GM18505 (cell line): ENCODE results near the gene TRAF3.

Experiments
- ATAC-seq: cut with Tn5 transposase; IDR thresholded peaks from one replicate; pipeline ENCODE4 v1.9.1; 2021; ENCODE audit not compliant: unreplicated experiment
- POLR2A ChIP-seq: IDR thresholded peaks from 4 replicates; pipeline ENCODE4 v1.6.1; 2011; ENCODE audit warnings: borderline replicate concordance; ENCODE audit not compliant: insufficient read depth, insufficient read length; ENCODE audit errors: extremely low read depth

Gene TRAF3

GRCh38 chr14:102911991-102912761, 134.9 kb downstream of the TRAF3 start:
- no peak for ATAC-seq
- TF ChIP-seq POLR2A = peak; percentile 24

- ATAC-seq = no peak
- TF ChIP-seq POLR2A = no peak
Observed at GRCh38 chr14:102913341-102914211, 136.3 kb downstream of the TRAF3 start.

- TF ChIP-seq POLR2A = no peak
- ATAC-seq = no peak
Observed at GRCh38 chr14:102914474-102915291, 137.4 kb downstream of the TRAF3 start.

GRCh38 chr14:102915292-102916110, 138.3 kb downstream of the TRAF3 start:
- no peak for TF ChIP-seq POLR2A
- ATAC-seq = no peak

- no peak for ATAC-seq
- TF ChIP-seq POLR2A = no peak
Observed at GRCh38 chr14:102916347-102917055, 139.3 kb downstream of the TRAF3 start.

GRCh38 chr14:102917056-102917385, 139.8 kb downstream of the TRAF3 start:
- no peak for ATAC-seq
- no peak for TF ChIP-seq POLR2A

GRCh38 chr14:102917469-102918211, 140.4 kb downstream of the TRAF3 start:
- TF ChIP-seq POLR2A = no peak
- no peak for ATAC-seq

- ATAC-seq = no peak
- TF ChIP-seq POLR2A = no peak
Observed at GRCh38 chr14:102918438-102918837, 141.2 kb downstream of the TRAF3 start.

- no peak for ATAC-seq
- TF ChIP-seq POLR2A = no peak
Observed at GRCh38 chr14:102920273-102920997, 143.2 kb downstream of the TRAF3 start.

GRCh38 chr14:102920998-102921304, 143.7 kb downstream of the TRAF3 start:
- no peak for ATAC-seq

More at GRCh38 chr14:102920998-102921304, 143.7 kb downstream of the TRAF3 start:
- no peak for TF ChIP-seq POLR2A
